Panc1 (cell line): ENCODE measurements around the gene RPS3. TPM values are rescaled to one million over a fixed set of nuclear protein-coding genes. Genes with fewer than 3 reads are reported as not detected.

Experiments
- ATAC-seq: fragments of 200-7000 bp; cut with Tn5 transposase; 2 replicates; pipeline ENCODE4 v1.9.1; 2020; ENCODE audit warnings: mild to moderate bottlenecking, moderate library complexity
- BruUV-seq: library from RNA; stranded (reverse); fragments of 400-500 nt; replicated peaks from 2 replicates; lab custom pipeline; 2021; lab: Mats Ljungman, UMichigan
- CTCF ChIA-PET: fragments of 300-600 bp; sonication (Branson Sonifier 250); formaldehyde crosslinking; loops from one replicate; lab custom pipeline; 2022; ENCODE audit warnings: antibody characterized with exemption; lab: Charles Lee
- POLR2A ChIA-PET: fragments of 300-600 bp; sonication (Branson Sonifier 250); formaldehyde crosslinking; loops from one replicate; lab custom pipeline; 2022; ENCODE audit warnings: antibody characterized with exemption; lab: Charles Lee
- DNase-seq: peaks from one replicate; pipeline ENCODE4 v3.0.0-alpha.2; 2010; ENCODE audit warnings: low read depth, low spot score
- H3K27ac ChIP-seq: 2 replicates; pipeline ENCODE4 v1.5.1; 2011; ENCODE audit warnings: mild to moderate bottlenecking, low read length, inconsistent platforms
- H3K27me3 ChIP-seq: fragments of 200-500 bp; sonication (Bioruptor generic); 2 replicates; pipeline ENCODE4 v1.6.0; 2014; ENCODE audit warnings: low read length, inconsistent platforms; ENCODE audit not compliant: control insufficient read depth, insufficient read depth
- H3K36me3 ChIP-seq: fragments of 200-500 bp; sonication (Bioruptor generic); 2 replicates; pipeline ENCODE4 v1.5.1; 2014; ENCODE audit warnings: inconsistent platforms, mild to moderate bottlenecking, low read length, moderate library complexity; ENCODE audit not compliant: control insufficient read depth, insufficient read depth
- H3K4me1 ChIP-seq: 2 replicates; pipeline ENCODE4 v1.5.1; 2011; ENCODE audit warnings: inconsistent platforms, mild to moderate bottlenecking, low read length, moderate library complexity; ENCODE audit not compliant: control insufficient read depth, insufficient read depth
- H3K4me3 ChIP-seq, 2 experiments: 2 replicates each; pipeline ENCODE4 v1.5.1; 2011 to 2012; ENCODE audit warnings: low read depth in 2 of 2, low read length in 2 of 2, mild to moderate bottlenecking in 2 of 2, inconsistent platforms in 1 of 2, moderate library complexity in 1 of 2
- H3K9me3 ChIP-seq: fragments of 200-500 bp; sonication (Bioruptor generic); 2 replicates; pipeline ENCODE4 v1.5.1; 2014; ENCODE audit warnings: low read depth, mild to moderate bottlenecking, inconsistent platforms, low read length, moderate library complexity; ENCODE audit not compliant: control insufficient read depth, insufficient read depth
- CTCF ChIP-seq: fragments of 450-650 bp; IDR thresholded peaks from 2 replicates; pipeline ENCODE4 v1.5.1; 2017; ENCODE audit warnings: mild to moderate bottlenecking
- POLR2AphosphoS5 ChIP-seq: IDR thresholded peaks from 2 replicates; pipeline ENCODE4 v1.6.1; 2012; ENCODE audit warnings: mild to moderate bottlenecking, low read depth, low read length, moderate library complexity
- REST ChIP-seq, 2 experiments: IDR thresholded peaks; 2 replicates each; pipeline ENCODE4 v1.6.1; 2011 to 2012; ENCODE audit warnings: low read depth in 2 of 2, control low read depth in 1 of 2, low read length in 1 of 2, mild to moderate bottlenecking in 1 of 2, moderate library complexity in 1 of 2; ENCODE audit not compliant: insufficient read depth in 1 of 2
- SIN3A ChIP-seq: IDR thresholded peaks from 2 replicates; pipeline ENCODE4 v1.6.1; 2012; ENCODE audit warnings: low read depth, mild to moderate bottlenecking, low read length, moderate library complexity, borderline replicate concordance; ENCODE audit not compliant: insufficient read depth
- TCF7L2 ChIP-seq: IDR thresholded peaks from 2 replicates; pipeline ENCODE4 v1.6.1; 2011; ENCODE audit warnings: mild to moderate bottlenecking, low read depth, low read length, inconsistent platforms
- in situ Hi-C: cut with HindIII; loops from 2 replicates; pipeline ENCODE4 v1.10.0; 2016; ENCODE audit warnings: low sequenced_read_pairs, low pct_unique_long_range_greater_than_20kb
- intact Hi-C: fragments of 100-400 bp; cut with micrococcal nuclease; formaldehyde crosslinking; loops from one replicate; pipeline ENCODE4 v1.10.0; 2022; ENCODE audit not compliant: unreplicated experiment
- total RNA-seq: library from RNA; stranded (reverse); gene quantifications from one replicate; pipeline ENCODE4 v1.2.1, GENCODE V29; 2021; ENCODE audit not compliant: unreplicated experiment

The RPS3 gene
- total RNA-seq, 1 experiment from 2014 or later: 2,945 TPM

DNA sequence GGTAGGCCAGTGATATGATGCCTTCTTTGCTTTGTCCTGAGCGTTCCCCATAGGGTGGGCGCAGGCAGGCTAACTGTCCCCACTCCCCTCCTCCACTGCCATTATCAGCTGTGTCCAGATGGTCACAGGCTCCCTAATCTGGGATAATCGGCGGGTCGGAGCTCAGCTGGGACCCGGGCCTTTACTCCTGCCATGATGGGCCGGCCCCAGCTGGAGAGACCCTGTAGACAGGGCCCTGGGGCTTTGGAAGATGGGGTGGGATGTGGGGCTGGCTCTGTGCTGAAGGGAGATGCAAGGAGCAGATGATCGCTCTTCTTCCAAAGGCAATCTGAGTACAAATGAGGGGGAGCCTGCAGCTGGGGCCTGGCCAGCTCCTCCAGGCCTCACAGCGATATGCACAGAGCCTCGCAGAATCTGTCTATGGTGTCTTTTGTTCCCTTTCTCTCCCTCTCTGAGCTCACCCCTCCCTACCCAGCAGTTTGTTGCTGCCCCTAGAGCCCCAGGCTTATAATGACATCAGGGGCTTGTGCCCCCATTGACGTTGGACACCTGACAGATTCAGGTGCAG lies 21.8 kb downstream of the RPS3 start:
- TF ChIP-seq SIN3A (no peak), TCF7L2 (no peak), POLR2AphosphoS5 (no peak)
- H3K4me1 ChIP-seq: peaks cover 18% of the 10 kb centered on the region

GRCh38 chr11:75421902-75422247 lies 22.6 kb downstream of the RPS3 start:
- ChIA-PET POLR2A (no interaction called here), CTCF (no interaction called here)
- peak overlapping the region; percentile 55; the same call in 1 of the 2 replicates for H3K27ac ChIP-seq
- H3K27me3 ChIP-seq: no peaks in the 10 kb centered on the region
- H3K4me1 ChIP-seq: peaks cover 18% of the 10 kb centered on the region
- DNase-seq (no peak), ATAC-seq (peak; percentile 29; the same call in 1 of the 2 replicates)
- no peak overlapping the region for H3K4me3 ChIP-seq
- intact Hi-C loops: no loop called here
- in situ Hi-C loops: no loop called here
- H3K9me3 ChIP-seq: no peaks in the 10 kb centered on the region
- no TSS peak for BruUV-seq
- H3K36me3 ChIP-seq: no peaks in the 10 kb centered on the region
- TF ChIP-seq REST (IDR thresholded peaks at IDR 0.05; ENCODE audit: insufficient read depth in 1 of 2, low read depth in 2 of 2, low read length in 1 of 2) (no peak), SIN3A (no peak), TCF7L2 (no peak), POLR2AphosphoS5 (no peak), CTCF (no peak)

More for the DNA sequence above, 21.8 kb downstream of the RPS3 start:
- ChIA-PET POLR2A (no interaction called here), CTCF (no interaction called here)
- no TSS peak for BruUV-seq
- DNase-seq: no peak
- in situ Hi-C loops (no loop called here), intact Hi-C loops (no loop called here)
- ATAC-seq: peak; percentile 27
- Histone ChIP-seq H3K4me3 (no peak overlapping the region), H3K27me3 (no peaks in the 10 kb centered on the region), H3K36me3 (no peaks in the 10 kb centered on the region), H3K27ac (no peak overlapping the region; the same call in 1 of the 2 replicates), H3K9me3 (no peaks in the 10 kb centered on the region)
